Sciatic nerve (tissue), 2 donors: Measurements from ENCODE around the gene MYH6. TPM values are rescaled to one million over a fixed set of nuclear protein-coding genes. Genes with fewer than 3 reads are reported as not detected.
"Not testable (repeated sequence)": the region's sequence is repeated elsewhere in the genome, so short reads cannot be mapped to it uniquely, and the experiment has no call there.

Source experiments
- ATAC-seq: fragments of 200-7000 bp; cut with Tn5 transposase; one replicate; pipeline ENCODE4 v1.9.1; 2020; ENCODE audit warnings: mild to moderate bottlenecking, moderate library complexity
- DNase-seq: peaks from one replicate; pipeline ENCODE4 v3.0.0-alpha.2; 2020; ENCODE audit warnings: low spot score
- intact Hi-C: fragments of 100-400 bp; cut with DNase I; formaldehyde crosslinking; loops from one replicate; pipeline ENCODE4 v1.14.2; 2022
- total RNA-seq: library from RNA; stranded (reverse); fragmentation: NEBNext Ultra II Directional; extraction: Animal tissue kit (Norgen Biotek cat#: 25700); gene quantifications from one replicate; pipeline ENCODE4 v1.2.1, GENCODE V29; 2021
- donor health status: DM: no; HTN: no; CAD: no.
- donor health status: DM: no; HTN: no; CAD: no.

The MYH6 gene
- total RNA-seq, 1 donor from 2014 or later: not detected

- intact Hi-C loops: no loop called here
- ATAC-seq (no peak), DNase-seq (no peak)
Measured at GRCh38 chr14:23402296-23403138, 5.6 kb downstream of the MYH6 start.

GRCh38 chr14:23401291-23401690, 6.8 kb downstream of the MYH6 start:
- intact Hi-C loops: no loop called here
- no peak for DNase-seq
- ATAC-seq: no peak

- ATAC-seq, DNase-seq, intact Hi-C loops: not testable (repeated sequence)
Measured at GRCh38 chr14:23400496-23401149, 7.5 kb downstream of the MYH6 start.

- ATAC-seq (no peak), DNase-seq (no peak)
- intact Hi-C loops: no loop called here
Measured at GRCh38 chr14:23399591-23399990, 8.5 kb downstream of the MYH6 start.

- intact Hi-C loops: no loop called here
- DNase-seq: no peak
- ATAC-seq: no peak
Measured at GRCh38 chr14:23399136-23399535, 8.9 kb downstream of the MYH6 start.

- intact Hi-C loops: no loop called here
- ATAC-seq (no peak), DNase-seq (no peak)
Measured at GRCh38 chr14:23398348-23398747, 9.7 kb downstream of the MYH6 start.

- no peak for ATAC-seq
- DNase-seq: no peak
- intact Hi-C loops: no loop called here
Measured at GRCh38 chr14:23396781-23397407, 11.2 kb downstream of the MYH6 start.

- ATAC-seq: no peak
- intact Hi-C loops: no loop called here
- no peak for DNase-seq
Measured at GRCh38 chr14:23396126-23396525, 11.9 kb downstream of the MYH6 start.

GRCh38 chr14:23392613-23393012, 15.5 kb downstream of the MYH6 start:
- ATAC-seq (no peak), DNase-seq (no peak)
- intact Hi-C loops: no loop called here

GRCh38 chr14:23389871-23390270, 18.2 kb downstream of the MYH6 start:
- ATAC-seq, DNase-seq, intact Hi-C loops: not testable (repeated sequence)

- DNase-seq (no peak), ATAC-seq (no peak)
- intact Hi-C loops: no loop called here
Measured at GRCh38 chr14:23389396-23389795, 18.7 kb downstream of the MYH6 start.

GRCh38 chr14:23388996-23389395, 19.1 kb downstream of the MYH6 start:
- ATAC-seq (no peak), DNase-seq (no peak)
- intact Hi-C loops: no loop called here

GRCh38 chr14:23387916-23388882, 19.9 kb downstream of the MYH6 start:
- DNase-seq: no peak
- intact Hi-C loops: no loop called here

GRCh38 chr14:23386999-23387398, 21.1 kb downstream of the MYH6 start:
- ATAC-seq (no peak), DNase-seq (no peak)
- intact Hi-C loops: no loop called here

More at GRCh38 chr14:23387916-23388882, 19.9 kb downstream of the MYH6 start:
- ATAC-seq: no peak

- DNase-seq, intact Hi-C loops, ATAC-seq: not testable (repeated sequence)
Measured at GRCh38 chr14:23386266-23386657, 21.8 kb downstream of the MYH6 start.

- ATAC-seq: no peak
- DNase-seq: no peak
- intact Hi-C loops: no loop called here
Measured at GRCh38 chr14:23385642-23386265, 22.3 kb downstream of the MYH6 start.

GRCh38 chr14:23385244-23385641, 22.8 kb downstream of the MYH6 start:
- no peak for DNase-seq
- intact Hi-C loops: no loop called here

GRCh38 chr14:23384364-23385080, 23.6 kb downstream of the MYH6 start:
- ATAC-seq: no peak
- DNase-seq: no peak
- intact Hi-C loops: no loop called here

More at GRCh38 chr14:23385244-23385641, 22.8 kb downstream of the MYH6 start:
- no peak for ATAC-seq
